BE2C (cell line): Measurements from ENCODE around the gene IQGAP3.

Experiments
- DNase-seq: peaks from one replicate; pipeline ENCODE4 v3.0.0-alpha.2; 2020
- H3K27me3 ChIP-seq: fragments of 250-450 bp; sonication (Bioruptor Pico); 2 replicates; pipeline ENCODE4 v1.5.1; 2020; ENCODE audit warnings: mild to moderate bottlenecking
- H3K36me3 ChIP-seq: fragments of 250-450 bp; sonication (Bioruptor Pico); 2 replicates; pipeline ENCODE4 v1.5.1; 2020; ENCODE audit warnings: mild to moderate bottlenecking
- H3K4me1 ChIP-seq: fragments of 250-450 bp; sonication (Bioruptor Pico); 2 replicates; pipeline ENCODE4 v1.5.1; 2020
- H3K4me3 ChIP-seq: 2 replicates; pipeline ENCODE4 v1.5.1; 2011; ENCODE audit warnings: low read depth, low read length
- H3K9me3 ChIP-seq: fragments of 250-450 bp; sonication (Bioruptor Pico); 2 replicates; pipeline ENCODE4 v1.5.1; 2020
- CTCF ChIP-seq: IDR thresholded peaks from 2 replicates; pipeline ENCODE4 v1.5.1; 2012; ENCODE audit warnings: mild to moderate bottlenecking, low read depth, low read length

IQGAP3 gene

GRCh38 chr1:156480016-156480370 is 92.4 kb downstream of the IQGAP3 start:
- 0 out of 2 replicates have a peak, but pooled peaks have one; percentile 4 for TF ChIP-seq CTCF
- DNase-seq, result no peak
- Histone ChIP-seq H3K36me3 (peaks cover 62% of the 10 kb centered on the region), H3K9me3 (no peaks in the 10 kb centered on the region), H3K4me1 (no peaks in the 10 kb centered on the region; the same call in none of the 2 replicates), H3K27me3 (no peaks in the 10 kb centered on the region), H3K4me3 (no peak overlapping the region)

- no peak for DNase-seq
- peaks cover 66% of the 10 kb centered on the region for H3K36me3 ChIP-seq
- no peaks in the 10 kb centered on the region; the same call in none of the 2 replicates for H3K4me1 ChIP-seq
- H3K4me3 ChIP-seq, result no peak overlapping the region
- no peaks in the 10 kb centered on the region for H3K27me3 ChIP-seq
- no peaks in the 10 kb centered on the region for H3K9me3 ChIP-seq
- TF ChIP-seq CTCF, result no peak
Measured at GRCh38 chr1:156479093-156480015, 93.0 kb downstream of the IQGAP3 start.

GRCh38 chr1:156478250-156478627 is 94.1 kb downstream of the IQGAP3 start:
- Histone ChIP-seq H3K4me3 (no peak overlapping the region), H3K4me1 (no peaks in the 10 kb centered on the region; the same call in none of the 2 replicates), H3K9me3 (no peaks in the 10 kb centered on the region), H3K36me3 (peaks cover 73% of the 10 kb centered on the region), H3K27me3 (no peaks in the 10 kb centered on the region)
- no peak for TF ChIP-seq CTCF
- DNase-seq, result no peak

GRCh38 chr1:156477526-156478249 is 94.7 kb downstream of the IQGAP3 start:
- no peak for TF ChIP-seq CTCF
- Histone ChIP-seq H3K4me1 (no peaks in the 10 kb centered on the region; the same call in none of the 2 replicates), H3K36me3 (peaks cover 73% of the 10 kb centered on the region), H3K4me3 (no peak overlapping the region), H3K27me3 (no peaks in the 10 kb centered on the region), H3K9me3 (no peaks in the 10 kb centered on the region)
- DNase-seq, result no peak

- no peaks in the 10 kb centered on the region for H3K27me3 ChIP-seq
- no peak overlapping the region for H3K4me3 ChIP-seq
- no peaks in the 10 kb centered on the region; the same call in none of the 2 replicates for H3K4me1 ChIP-seq
- no peaks in the 10 kb centered on the region for H3K9me3 ChIP-seq
- peak; percentile 43 for DNase-seq
- peaks cover 63% of the 10 kb centered on the region for H3K36me3 ChIP-seq
- no peak for TF ChIP-seq CTCF
Measured at GRCh38 chr1:156476501-156477298, 95.7 kb downstream of the IQGAP3 start.
